ENCODE results near the gene CHD6.

The CHD6 gene

DNA sequence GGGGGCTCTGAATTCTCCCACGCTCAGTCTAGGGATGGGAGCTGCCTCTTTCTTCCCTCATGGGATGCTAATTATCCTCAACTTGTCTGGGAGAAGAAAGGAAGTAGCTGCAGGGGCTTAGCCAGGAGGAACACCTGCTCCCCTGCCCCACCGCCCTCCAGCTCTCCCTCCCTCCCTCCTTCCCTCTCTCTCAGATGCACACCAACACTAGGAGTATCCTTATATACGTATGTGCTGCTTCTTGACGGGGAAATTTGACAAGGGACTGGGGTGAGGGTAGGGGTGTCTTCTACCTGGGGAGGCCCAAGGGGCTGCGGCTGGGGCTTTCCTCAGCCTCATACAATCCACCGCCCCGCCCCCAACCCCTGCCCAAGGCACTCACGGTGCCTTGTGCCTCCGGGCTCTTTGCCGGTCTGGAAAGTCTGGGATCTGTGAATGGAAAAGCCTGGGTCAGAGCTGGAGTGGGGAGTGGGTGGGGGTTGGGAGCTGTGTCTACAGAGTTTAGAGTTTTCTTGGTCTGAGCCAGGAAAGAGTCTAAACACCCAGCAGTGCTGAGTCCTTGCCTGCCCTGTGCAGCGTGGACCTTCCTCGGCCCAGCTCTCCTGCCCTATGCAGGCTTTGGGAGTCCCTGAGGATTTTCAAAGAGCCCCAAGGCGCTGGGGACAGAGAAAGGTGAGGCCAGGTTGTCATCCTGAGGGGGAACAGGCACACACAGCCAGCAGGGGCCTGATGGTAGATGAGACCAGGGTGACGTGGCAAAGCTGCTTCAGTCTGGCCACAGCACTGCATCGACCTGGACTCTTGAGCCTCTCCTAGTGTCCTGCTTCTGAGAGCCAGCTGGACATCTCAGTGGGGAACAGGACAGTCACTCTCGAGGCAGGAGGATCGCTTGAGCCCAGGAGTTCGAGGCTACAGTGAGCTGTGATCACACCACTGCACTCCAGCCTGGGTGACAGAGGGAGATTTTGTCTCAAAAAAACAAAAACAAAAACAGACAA, 222.2 kb downstream of the CHD6 start:
- no peaks in the 10 kb centered on the region for H3K4me1 Mint-ChIP-seq (ENCODE audit: low read depth)
- no peaks in the 10 kb centered on the region for H3K27me3 Mint-ChIP-seq
- H3K4me3 Mint-ChIP-seq, result no peak overlapping the region
- no peaks in the 10 kb centered on the region for H3K36me3 Mint-ChIP-seq (ENCODE audit: low read depth)
- no peaks in the 10 kb centered on the region for H3K9me3 Mint-ChIP-seq
- no peak overlapping the region for H3K27ac Mint-ChIP-seq
- no peak for DNase-seq

DNA sequence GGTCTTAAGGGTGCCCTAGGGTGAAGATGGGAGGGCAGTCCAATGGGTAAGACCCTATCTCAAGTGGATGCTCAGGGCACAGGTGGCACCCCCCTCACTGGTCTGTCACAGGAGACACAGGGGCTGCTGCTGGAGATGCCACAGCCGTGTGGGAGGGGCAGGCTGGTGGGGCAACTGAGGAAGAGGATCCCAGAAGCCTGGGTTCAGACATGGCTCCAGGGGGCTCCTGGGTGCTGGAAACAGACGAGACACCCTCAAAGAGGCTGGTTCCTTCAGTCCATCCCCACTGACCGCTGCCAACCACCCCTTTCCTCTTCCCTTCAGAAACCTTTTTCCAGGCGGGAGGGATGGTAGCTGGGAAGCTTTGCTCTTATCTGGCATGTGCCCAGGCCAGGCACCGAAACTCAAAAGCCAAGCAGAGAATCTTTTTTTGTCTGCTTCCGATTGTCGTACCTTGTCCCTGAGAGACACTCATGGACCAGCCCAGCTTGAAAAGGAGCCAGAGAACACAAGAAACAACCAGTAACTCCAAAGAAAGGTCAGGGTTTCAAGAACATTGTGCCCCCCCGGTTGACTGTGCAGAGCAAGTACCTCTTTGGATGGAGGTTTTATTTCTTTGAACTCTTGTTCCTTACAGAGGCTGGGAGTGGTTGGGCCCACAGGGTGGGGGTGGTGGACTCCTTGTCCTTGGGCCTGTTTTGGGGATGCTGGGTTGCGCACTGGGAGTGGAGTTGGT, 223.1 kb downstream of the CHD6 start:
- Mint-ChIP-seq H3K27ac (no peak overlapping the region), H3K9me3 (no peaks in the 10 kb centered on the region), H3K27me3 (no peaks in the 10 kb centered on the region), H3K4me1 (ENCODE audit: low read depth) (no peaks in the 10 kb centered on the region), H3K4me3 (no peak overlapping the region), H3K36me3 (ENCODE audit: low read depth) (no peaks in the 10 kb centered on the region)
- no peak for DNase-seq

DNA sequence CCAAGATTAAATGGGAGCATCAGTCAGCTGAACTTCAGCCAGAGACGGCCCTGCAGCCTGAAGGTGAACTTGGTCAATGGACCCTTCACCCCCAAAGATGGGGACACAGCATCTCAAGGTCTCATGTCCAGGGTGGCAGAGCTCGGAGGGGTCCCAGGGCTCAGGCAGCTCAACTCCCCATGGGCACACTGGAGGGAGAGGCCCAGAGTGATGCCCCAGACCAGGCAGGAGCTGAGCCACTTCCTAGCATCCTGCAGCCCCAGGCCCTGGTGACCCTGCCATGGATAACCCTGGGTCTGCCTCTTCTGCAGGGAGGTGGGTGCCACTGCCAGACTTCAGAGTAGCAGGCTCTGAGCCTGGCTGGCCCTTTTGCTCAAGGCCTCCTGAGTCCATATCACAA, 224.1 kb downstream of the CHD6 start:
- H3K36me3 Mint-ChIP-seq (ENCODE audit: low read depth), result no peaks in the 10 kb centered on the region
- H3K9me3 Mint-ChIP-seq, result no peaks in the 10 kb centered on the region
- no peaks in the 10 kb centered on the region for H3K27me3 Mint-ChIP-seq
- no peak overlapping the region for H3K4me3 Mint-ChIP-seq
- no peak for DNase-seq
- H3K4me1 Mint-ChIP-seq (ENCODE audit: low read depth), result no peaks in the 10 kb centered on the region
- H3K27ac Mint-ChIP-seq, result no peak overlapping the region

DNA sequence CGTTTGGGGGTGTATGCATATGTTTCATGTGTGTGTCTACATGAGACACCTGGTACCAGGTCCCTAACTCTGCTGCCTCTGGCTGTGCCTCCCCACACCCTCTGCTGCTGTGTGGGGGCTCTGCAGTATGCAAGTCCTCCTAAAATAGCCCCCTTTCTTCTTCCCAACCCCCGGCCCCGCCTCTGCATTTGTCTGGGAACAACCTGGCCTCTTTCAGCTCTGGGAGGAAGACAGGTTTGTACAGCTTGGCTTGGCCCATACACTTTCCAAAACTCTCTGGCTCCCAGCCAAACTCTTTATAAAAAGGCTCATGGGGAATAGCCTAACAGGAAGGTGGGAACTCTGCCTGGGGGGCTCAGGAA, 224.5 kb downstream of the CHD6 start:
- DNase-seq, result no peak
- Mint-ChIP-seq H3K9me3 (no peaks in the 10 kb centered on the region), H3K27ac (no peak overlapping the region), H3K36me3 (ENCODE audit: low read depth) (no peaks in the 10 kb centered on the region), H3K4me1 (ENCODE audit: low read depth) (no peaks in the 10 kb centered on the region), H3K4me3 (no peak overlapping the region), H3K27me3 (no peaks in the 10 kb centered on the region)

DNA sequence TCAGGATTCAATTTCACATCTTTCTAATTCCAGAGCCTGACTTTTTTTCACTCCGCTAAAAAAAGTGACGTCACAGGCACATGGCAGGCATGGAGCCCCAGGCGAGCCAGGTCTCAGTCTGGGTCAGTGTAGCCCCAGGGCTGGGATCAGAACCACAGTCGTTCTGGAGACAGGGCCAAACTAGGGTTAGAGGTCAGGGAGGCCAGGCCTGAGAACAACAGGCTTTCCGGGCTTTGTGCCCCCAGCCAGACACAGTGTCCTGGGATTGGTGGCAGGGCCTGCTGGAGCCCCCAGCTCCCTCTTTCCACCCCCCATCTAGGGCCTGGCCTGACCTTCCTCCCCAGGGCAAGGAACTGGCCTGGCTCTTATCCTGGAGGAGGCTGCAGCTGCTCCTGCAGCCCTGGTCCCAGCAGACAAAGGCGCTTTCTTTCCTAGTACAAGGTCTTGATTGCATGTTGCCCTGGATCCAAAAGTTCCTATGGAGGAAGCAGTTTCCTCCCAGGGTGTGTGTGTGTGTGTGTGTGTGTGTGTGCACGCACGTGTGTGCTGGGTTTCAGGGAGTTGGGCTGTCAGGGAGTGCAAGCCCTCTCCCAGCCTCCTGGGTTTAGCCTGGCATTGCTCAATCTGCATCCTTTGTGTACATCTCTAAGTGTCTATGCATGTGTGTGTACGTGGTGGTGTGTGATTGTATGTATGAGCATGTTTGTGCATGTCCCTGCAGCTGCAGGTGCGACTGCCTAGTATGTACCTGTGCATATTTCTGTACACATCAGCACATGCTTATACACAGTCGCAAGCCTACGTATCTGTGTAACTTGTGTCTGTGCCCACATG, 225.1 kb downstream of the CHD6 start:
- H3K36me3 Mint-ChIP-seq (ENCODE audit: low read depth), result no peaks in the 10 kb centered on the region
- H3K9me3 Mint-ChIP-seq, result no peaks in the 10 kb centered on the region
- DNase-seq, result no peak
- H3K4me1 Mint-ChIP-seq (ENCODE audit: low read depth), result no peaks in the 10 kb centered on the region
- no peaks in the 10 kb centered on the region for H3K27me3 Mint-ChIP-seq
- no peak overlapping the region for H3K27ac Mint-ChIP-seq
- H3K4me3 Mint-ChIP-seq, result no peak overlapping the region

DNA sequence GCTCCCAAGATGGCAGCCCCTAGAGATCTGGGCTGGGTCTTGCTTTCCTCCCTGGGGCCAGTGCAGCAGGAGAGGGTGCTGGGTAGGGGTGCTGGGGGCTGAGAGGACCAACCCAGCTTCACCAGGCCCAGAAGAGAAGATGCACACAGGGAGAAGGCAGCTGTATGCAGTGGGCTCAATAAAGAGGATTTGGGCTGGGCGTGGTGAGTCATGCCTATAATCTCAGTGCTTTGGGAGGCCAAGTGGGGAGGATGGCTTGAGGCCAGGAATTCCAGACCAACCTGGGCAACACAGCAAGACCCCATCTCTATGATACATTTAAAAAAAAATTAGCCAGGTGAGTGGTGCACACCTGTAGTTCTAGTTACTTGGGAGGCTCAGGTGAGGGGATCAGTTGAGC, 225.9 kb downstream of the CHD6 start:
- Mint-ChIP-seq H3K36me3 (ENCODE audit: low read depth) (no peaks in the 10 kb centered on the region), H3K9me3 (no peaks in the 10 kb centered on the region), H3K27ac (no peak overlapping the region), H3K4me3 (no peak overlapping the region), H3K27me3 (no peaks in the 10 kb centered on the region), H3K4me1 (ENCODE audit: low read depth) (no peaks in the 10 kb centered on the region)
- DNase-seq, result no peak

DNA sequence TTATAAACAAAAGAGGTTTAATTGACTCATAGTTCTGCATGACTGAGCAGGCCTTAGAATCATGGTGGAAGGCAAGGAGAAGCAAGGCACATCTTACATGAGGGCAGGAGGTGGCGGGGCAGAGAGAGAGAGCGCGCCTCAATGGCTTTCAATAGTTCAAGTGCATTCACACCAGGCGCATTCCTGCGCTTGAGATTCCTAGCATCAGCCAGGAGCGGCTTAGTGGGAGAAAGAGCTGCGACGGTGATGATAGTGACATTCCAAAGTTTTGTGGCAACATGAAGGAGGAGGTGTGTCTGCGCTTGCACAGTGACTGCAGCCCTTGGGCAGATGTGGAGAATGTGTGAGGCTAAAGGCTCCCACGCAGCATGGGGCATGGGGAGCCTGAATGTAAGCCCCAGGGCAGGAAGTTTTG, 226.6 kb downstream of the CHD6 start:
- Mint-ChIP-seq H3K36me3 (ENCODE audit: low read depth) (no peaks in the 10 kb centered on the region), H3K9me3 (no peaks in the 10 kb centered on the region), H3K4me3 (no peak overlapping the region), H3K4me1 (ENCODE audit: low read depth) (no peaks in the 10 kb centered on the region), H3K27ac (no peak overlapping the region), H3K27me3 (no peaks in the 10 kb centered on the region)
- DNase-seq, result no peak

DNA sequence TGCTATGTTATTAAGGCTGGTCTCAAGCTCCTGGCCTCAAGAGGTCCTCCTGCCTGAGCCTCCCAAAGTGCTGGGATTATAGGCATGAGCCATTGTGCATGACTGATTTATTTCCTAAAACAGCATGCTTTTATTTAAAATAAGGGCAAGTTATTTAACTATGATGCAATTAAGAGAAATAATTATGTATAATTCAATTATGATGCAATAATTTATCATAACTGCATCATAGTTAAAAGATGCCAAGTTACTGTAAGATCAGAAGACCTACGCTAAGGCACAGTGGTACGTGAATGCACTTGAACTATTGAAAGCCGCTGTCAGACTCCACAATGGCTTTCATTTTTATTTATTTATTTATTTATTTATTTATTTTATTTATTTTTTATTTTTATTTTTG, 227.3 kb downstream of the CHD6 start:
- H3K27me3 Mint-ChIP-seq, result no peaks in the 10 kb centered on the region
- no peak overlapping the region for H3K27ac Mint-ChIP-seq
- H3K4me3 Mint-ChIP-seq, result no peak overlapping the region
- no peak for DNase-seq
- H3K9me3 Mint-ChIP-seq, result no peaks in the 10 kb centered on the region
- H3K4me1 Mint-ChIP-seq (ENCODE audit: low read depth), result no peaks in the 10 kb centered on the region
- no peaks in the 10 kb centered on the region for H3K36me3 Mint-ChIP-seq (ENCODE audit: low read depth)

DNA sequence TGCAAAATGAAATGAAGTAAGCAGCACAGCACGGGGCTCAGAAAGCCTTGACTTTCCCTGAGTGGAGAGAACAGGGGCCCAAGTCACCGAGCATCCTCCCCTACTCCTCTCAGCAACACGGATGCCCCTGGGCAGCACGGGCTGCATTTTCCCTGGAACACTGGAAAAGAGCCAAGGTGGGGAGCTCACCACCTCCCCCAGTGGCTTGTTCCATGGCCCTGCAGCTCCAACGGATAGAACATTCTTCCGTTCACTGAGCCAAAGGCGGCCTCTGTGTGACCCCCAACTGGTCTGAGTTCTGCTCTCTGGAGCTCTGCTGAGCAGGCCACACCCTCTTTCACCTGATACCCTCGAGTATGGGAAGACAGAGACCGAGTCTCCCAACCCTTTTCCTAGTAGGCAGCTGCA, 230.7 kb downstream of the CHD6 start:
- Mint-ChIP-seq H3K36me3 (ENCODE audit: low read depth) (no peaks in the 10 kb centered on the region), H3K27ac (no peak overlapping the region), H3K9me3 (peaks cover 2% of the 10 kb centered on the region), H3K4me1 (ENCODE audit: low read depth) (no peaks in the 10 kb centered on the region), H3K4me3 (no peak overlapping the region), H3K27me3 (peaks cover 6% of the 10 kb centered on the region)
- no peak for DNase-seq

DNA sequence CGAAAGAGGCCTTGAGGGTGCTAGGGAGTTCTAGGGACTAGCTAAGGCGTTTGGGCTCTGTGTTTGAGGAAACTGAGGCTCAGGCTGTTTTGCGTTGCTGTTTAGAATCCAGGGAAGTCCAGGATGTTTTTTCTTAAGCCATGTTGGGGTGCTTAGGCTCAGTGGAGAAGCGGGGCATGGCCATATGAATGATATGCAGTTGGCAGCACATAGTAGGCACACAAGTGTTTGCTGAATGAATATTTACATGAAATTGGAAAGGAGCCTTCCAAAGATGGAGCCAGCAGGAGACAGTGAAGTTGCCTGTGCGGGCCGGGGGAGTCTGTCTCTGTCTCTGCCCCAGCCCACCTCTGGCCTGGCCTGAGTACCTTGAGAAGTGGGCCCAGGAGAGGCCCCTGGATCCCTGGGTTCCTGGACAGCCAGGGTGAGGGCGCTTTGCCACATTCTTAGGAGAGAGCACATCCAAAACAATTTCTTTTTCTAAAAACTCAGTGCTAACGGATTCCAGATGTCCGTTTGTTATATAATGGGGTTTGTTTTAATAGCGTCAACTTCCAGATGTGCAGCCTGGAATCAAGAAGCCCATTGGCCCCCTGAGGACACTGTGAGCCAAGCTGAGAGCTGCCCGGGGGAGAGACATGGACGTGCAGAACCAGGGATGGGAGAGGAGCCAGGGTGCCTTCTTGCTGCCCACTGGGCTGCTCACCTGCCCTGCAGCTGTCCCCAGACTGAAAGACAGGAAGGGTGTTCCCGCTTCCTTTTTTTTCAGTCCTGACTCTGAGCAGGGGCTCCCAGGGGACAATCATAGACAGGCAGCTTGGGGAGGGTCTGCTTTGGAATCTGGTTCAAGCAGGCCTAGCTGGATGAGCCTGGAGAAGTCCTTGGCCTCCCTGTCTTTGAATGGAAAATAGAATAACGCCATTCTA, 231.4 kb downstream of the CHD6 start:
- Mint-ChIP-seq H3K4me1 (ENCODE audit: low read depth) (no peaks in the 10 kb centered on the region), H3K36me3 (ENCODE audit: low read depth) (no peaks in the 10 kb centered on the region), H3K4me3 (no peak overlapping the region), H3K27me3 (peaks cover 11% of the 10 kb centered on the region), H3K9me3 (peaks cover 2% of the 10 kb centered on the region), H3K27ac (no peak overlapping the region)
- no peak for DNase-seq

DNA sequence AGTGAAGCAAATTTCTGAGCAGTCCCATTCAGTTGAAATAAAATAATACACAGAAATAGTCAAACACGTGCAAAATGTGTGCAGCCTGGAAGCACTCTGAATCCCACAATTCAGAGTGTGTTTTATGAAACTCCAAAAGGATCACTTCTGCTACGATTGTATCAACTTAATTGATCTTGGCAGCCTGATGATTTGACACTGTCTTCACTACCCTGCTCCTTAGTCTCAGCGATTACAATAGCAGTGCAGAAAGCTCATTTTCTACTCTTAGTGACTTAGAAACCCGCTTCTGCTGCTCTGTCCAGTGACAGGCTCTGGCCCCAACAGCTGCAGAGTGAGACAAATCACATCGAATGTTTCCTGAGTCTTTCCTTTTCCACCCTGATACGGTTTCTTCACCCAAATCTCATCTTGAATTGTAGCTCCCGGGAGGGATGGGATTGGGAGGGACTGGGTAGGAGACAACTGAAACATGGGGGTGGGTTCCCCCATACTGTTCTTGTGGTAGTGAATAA, 235.3 kb downstream of the CHD6 start:
- H3K4me1 Mint-ChIP-seq (ENCODE audit: low read depth), result peaks cover 2% of the 10 kb centered on the region
- no peak overlapping the region for H3K27ac Mint-ChIP-seq
- H3K27me3 Mint-ChIP-seq, result peaks cover 22% of the 10 kb centered on the region
- peaks cover 2% of the 10 kb centered on the region for H3K9me3 Mint-ChIP-seq
- no peak overlapping the region for H3K4me3 Mint-ChIP-seq
- H3K36me3 Mint-ChIP-seq (ENCODE audit: low read depth), result no peaks in the 10 kb centered on the region
- no peak for DNase-seq

DNA sequence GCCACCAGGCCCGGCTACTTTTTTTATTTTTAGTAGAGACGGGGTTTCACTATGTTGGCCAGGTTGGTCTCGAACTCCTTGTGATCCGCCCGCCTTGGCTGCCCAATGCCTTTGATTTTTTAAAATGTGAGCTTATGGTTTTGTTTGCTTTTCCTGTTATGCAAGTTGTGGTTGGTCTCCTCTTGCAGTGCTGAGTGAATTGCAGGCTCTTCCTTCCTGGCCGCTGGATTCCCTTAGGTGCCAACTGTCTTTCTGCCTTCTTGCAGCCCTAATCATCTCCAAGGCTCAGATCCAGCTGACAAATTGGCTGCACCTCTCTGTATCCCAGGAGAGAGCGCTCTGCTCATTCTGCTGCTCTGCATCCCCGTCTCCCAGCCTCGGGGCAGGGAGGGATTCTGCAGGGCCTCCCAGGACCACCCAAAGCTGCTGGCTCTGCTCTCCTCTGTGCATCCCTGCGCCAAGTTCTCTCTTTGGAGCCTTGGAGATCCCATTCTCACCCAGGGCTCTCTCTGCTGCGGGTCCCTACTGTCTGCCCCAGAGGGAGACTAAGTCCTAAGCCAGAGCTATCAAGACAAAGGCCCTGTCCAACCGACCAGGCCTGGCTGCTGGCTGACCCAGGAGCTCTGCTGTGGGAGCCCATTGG, 237.5 kb downstream of the CHD6 start:
- Mint-ChIP-seq H3K4me1 (ENCODE audit: low read depth) (peaks cover 2% of the 10 kb centered on the region), H3K27me3 (peaks cover 43% of the 10 kb centered on the region), H3K9me3 (peaks cover 2% of the 10 kb centered on the region), H3K4me3 (no peak overlapping the region), H3K27ac (no peak overlapping the region), H3K36me3 (ENCODE audit: low read depth) (no peaks in the 10 kb centered on the region)
- DNase-seq, result no peak

DNA sequence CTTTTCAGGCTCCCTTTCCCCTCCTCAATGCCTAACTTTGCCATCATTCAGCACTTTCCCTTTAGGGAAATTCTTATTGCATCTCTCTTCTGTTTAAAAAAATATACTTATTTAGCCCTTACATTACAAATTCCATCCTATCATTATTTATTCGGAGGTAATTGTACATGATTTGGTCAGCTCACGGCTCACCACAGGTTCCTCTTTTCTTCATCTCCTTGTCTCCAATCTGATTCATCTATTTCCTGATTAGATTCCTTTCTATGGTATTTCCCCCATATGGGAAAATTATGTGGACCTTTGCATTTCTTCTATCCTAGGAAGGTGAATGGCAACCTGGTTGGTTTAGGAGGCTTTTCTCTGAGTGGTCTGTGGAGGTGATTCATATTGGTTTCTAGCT, 238.6 kb downstream of the CHD6 start:
- peaks cover 2% of the 10 kb centered on the region for H3K4me1 Mint-ChIP-seq (ENCODE audit: low read depth)
- peaks cover 44% of the 10 kb centered on the region for H3K27me3 Mint-ChIP-seq
- H3K9me3 Mint-ChIP-seq, result peaks cover 2% of the 10 kb centered on the region
- no peak for DNase-seq
- H3K36me3 Mint-ChIP-seq (ENCODE audit: low read depth), result no peaks in the 10 kb centered on the region
- H3K4me3 Mint-ChIP-seq, result no peak overlapping the region
- no peak overlapping the region for H3K27ac Mint-ChIP-seq
